Lung (tissue), 12 donors: Measurements from ENCODE around the gene CEP72. TPM values are rescaled to one million over a fixed set of nuclear protein-coding genes. Genes with fewer than 3 reads are reported as not detected.
"Not testable (repeated sequence)": the region's sequence is repeated elsewhere in the genome, so short reads cannot be mapped to it uniquely, and the experiment has no call there.

Experiments used
- ATAC-seq: fragments of 200-7000 bp; cut with Tn5 transposase; one replicate; pipeline ENCODE4 v1.9.1; 2020; ENCODE audit warnings: moderate number of reproducible peaks; ENCODE audit not compliant: insufficient read depth, low FRiP score
- DNase-seq, 3 donors: peaks; one replicate each; pipeline ENCODE4 v3.0.0-alpha.2; 2013 to 2017
- H3K27ac ChIP-seq, 2 donors: one replicate each; pipeline ENCODE4 v1.5.1; 2013; ENCODE audit warnings: mild to moderate bottlenecking in 2 of 2, moderate library complexity in 2 of 2, control low read depth in 1 of 2, inconsistent platforms in 1 of 2, low read depth in 1 of 2, low read length in 1 of 2
- H3K27me3 ChIP-seq, 3 donors: one replicate each; pipeline ENCODE4 v1.5.1; 2013; ENCODE audit warnings: low read length in 2 of 3; ENCODE audit not compliant: control insufficient read depth in 3 of 3, insufficient read depth in 3 of 3
- H3K36me3 ChIP-seq, 4 donors: one replicate each; pipeline ENCODE4 v1.5.1; 2013; ENCODE audit warnings: low read length in 4 of 4, mild to moderate bottlenecking in 1 of 4, moderate library complexity in 1 of 4; ENCODE audit not compliant: control insufficient read depth in 4 of 4, insufficient read depth in 4 of 4
- H3K4me1 ChIP-seq, 5 donors: one replicate each; pipeline ENCODE4 v1.5.1; 2013; ENCODE audit warnings: low read length in 5 of 5, mild to moderate bottlenecking in 2 of 5, moderate library complexity in 1 of 5; ENCODE audit not compliant: control insufficient read depth in 5 of 5, insufficient read depth in 5 of 5
- H3K4me3 ChIP-seq: one replicate; pipeline ENCODE4 v1.5.1; 2013; ENCODE audit warnings: mild to moderate bottlenecking, control low read depth, moderate library complexity
- H3K9ac ChIP-seq, 2 donors: one replicate each; pipeline ENCODE4 v1.5.1; 2013; ENCODE audit warnings: low read length in 2 of 2, control low read depth in 1 of 2; ENCODE audit not compliant: insufficient read depth in 1 of 2
- H3K9me3 ChIP-seq, 4 donors: one replicate each; pipeline ENCODE4 v1.5.1; 2013; ENCODE audit warnings: low read length in 3 of 4, mild to moderate bottlenecking in 1 of 4, moderate library complexity in 1 of 4; ENCODE audit not compliant: control insufficient read depth in 4 of 4, insufficient read depth in 3 of 4
- CTCF ChIP-seq: IDR thresholded peaks from 2 replicates; pipeline ENCODE4 v1.5.1; 2012; ENCODE audit warnings: mild to moderate bottlenecking; ENCODE audit errors: control extremely low read depth, extremely low read depth
- WGBS, 2 donors: extraction: QIAGEN DNeasy Blood & Tissue Kit; methylation state at CpG; one replicate each; pipeline ENCODE4 v1.1.7; 2013; 5-methylcytosine and 5-hydroxymethylcytosine counted together
- polyA plus RNA-seq, 2 donors: library from polyadenylated mRNA; stranded (reverse); fragments of 200-250 nt; gene quantifications; one replicate each; pipeline ENCODE4 v1.2.1, GENCODE V29; 2013
- total RNA-seq, 2 donors: library from RNA; depleted of rRNA in 1 of 2; stranded (reverse); fragments of >200 nt in 1 of 2; gene quantifications; one replicate each; pipeline ENCODE4 v1.2.1, GENCODE V29; 2014 to 2021
- donor health status: control.
- donor health status: control.
- donor health status: Bipolar disorder and iron deficiency.
- donor health status: healthy.
- donor health status: DM: yes; HTN: yes; CAD: no.

Gene CEP72
- total and polyA plus RNA-seq, 4 donors: 3.1 to 12.1 (median 6.0) TPM

- 80 to 84% methylated on average over 7 of the region's 7 CpGs for WGBS, 2 donors
These were observed 30.9 kb upstream of the CEP72 start for GRCh38 chr5:581266-581665.

GRCh38 chr5:581941-582340 lies 30.2 kb upstream of the CEP72 start:
- no peak overlapping the region for H3K4me3 ChIP-seq
- no peak for TF ChIP-seq CTCF
- peaks cover 0 to 13% (median 0%) of the 10 kb centered on the region in 4 donors for H3K9me3 ChIP-seq
- H3K4me1 ChIP-seq: no peaks in the 10 kb centered on the region
- H3K9ac ChIP-seq: no peak overlapping the region
- H3K36me3 ChIP-seq: no peaks in the 10 kb centered on the region
- ATAC-seq: no peak
- 83 to 94% methylated on average over 9 of the region's 9 CpGs for WGBS, 2 donors
- no peak for DNase-seq
- H3K27ac ChIP-seq: no peak overlapping the region
- H3K27me3 ChIP-seq: peaks cover 0 to 27% (median 13%) of the 10 kb centered on the region in 3 donors

More at GRCh38 chr5:581266-581665, 30.9 kb upstream of the CEP72 start:
- Histone ChIP-seq H3K9ac (no peak overlapping the region), H3K4me1 (no peaks in the 10 kb centered on the region), H3K4me3 (no peak overlapping the region), H3K9me3 (peaks cover 0 to 15% (median under 1%) of the 10 kb centered on the region in 4 donors), H3K27me3 (peaks cover 0 to 27% (median 13%) of the 10 kb centered on the region in 3 donors), H3K27ac (no peak overlapping the region), H3K36me3 (no peaks in the 10 kb centered on the region)
- no peak for ATAC-seq
- no peak for TF ChIP-seq CTCF
- peak in 1 of 3 donors; percentile 5 for DNase-seq

- not testable (repeated sequence) for ATAC-seq, H3K27ac ChIP-seq, H3K9ac ChIP-seq, H3K4me1 ChIP-seq, H3K4me3 ChIP-seq, H3K36me3 ChIP-seq
- H3K9me3 ChIP-seq: peaks cover 0 to 11% (median 0%) of the 10 kb centered on the region in 4 donors
- DNase-seq: peak in 1 of 3 donors; percentile 6
- WGBS, 2 donors: 81 to 86% methylated on average over 3 of the region's 3 CpGs
- H3K27me3 ChIP-seq: peaks cover 0 to 27% (median 13%) of the 10 kb centered on the region in 3 donors
These were observed 29.7 kb upstream of the CEP72 start for GRCh38 chr5:582445-582844.

- WGBS, 2 donors: 86 to 93% methylated on average over 24 of the region's 24 CpGs
- no peaks in the 10 kb centered on the region for H3K36me3 ChIP-seq
- TF ChIP-seq CTCF: no peak
- no peak overlapping the region for H3K9ac ChIP-seq
- peaks cover 0 to 14% (median 0%) of the 10 kb centered on the region in 4 donors for H3K9me3 ChIP-seq
- peak in 1 of 3 donors; percentile 5 for DNase-seq
- peaks cover 0 to 27% (median 13%) of the 10 kb centered on the region in 3 donors for H3K27me3 ChIP-seq
- ATAC-seq: no peak
- H3K4me1 ChIP-seq: no peaks in the 10 kb centered on the region
- H3K4me3 ChIP-seq: no peak overlapping the region
- no peak overlapping the region for H3K27ac ChIP-seq
These were observed 29.1 kb upstream of the CEP72 start for GRCh38 chr5:582936-583635.
